Osteoblast (primary cell): Measurements from ENCODE around the gene DGKB. TPM values are rescaled to one million over a fixed set of nuclear protein-coding genes. Genes with fewer than 3 reads are reported as not detected.
A peak's percentile ranks its signal among the peaks of the same experiment; 100 is the strongest.

Source experiments
- DNase-seq: peaks from one replicate; pipeline ENCODE4 v3.0.0; 2011; ENCODE audit warnings: low spot score, mixed read lengths; ENCODE audit not compliant: insufficient read length; ENCODE audit errors: missing footprints
- H2AFZ ChIP-seq: 2 replicates; pipeline ENCODE4 v1.6.0; 2011; ENCODE audit warnings: mild to moderate bottlenecking, low read length
- H3K27ac ChIP-seq: 2 replicates; pipeline ENCODE4 v1.5.1; 2011; ENCODE audit warnings: mild to moderate bottlenecking, low read depth, low read length, moderate library complexity
- H3K27me3 ChIP-seq: 2 replicates; pipeline ENCODE4 v1.6.0; 2012; ENCODE audit warnings: mild to moderate bottlenecking, control low read depth, inconsistent platforms, low read length, moderate library complexity; ENCODE audit not compliant: insufficient read depth
- H3K36me3 ChIP-seq: 2 replicates; pipeline ENCODE4 v1.5.1; 2011; ENCODE audit warnings: mild to moderate bottlenecking, low read length, control low read depth, moderate library complexity; ENCODE audit not compliant: insufficient read depth
- H3K4me1 ChIP-seq: 2 replicates; pipeline ENCODE4 v1.5.1; 2011; ENCODE audit warnings: mild to moderate bottlenecking, low read length, control low read depth, moderate library complexity; ENCODE audit not compliant: insufficient read depth
- H3K4me2 ChIP-seq: 2 replicates; pipeline ENCODE4 v1.6.0; 2011; ENCODE audit warnings: mild to moderate bottlenecking, low read length; ENCODE audit not compliant: insufficient read depth
- H3K4me3 ChIP-seq: fragments of 200-600 bp; sonication (generic); 3 replicates; pipeline ENCODE4 v1.5.1; 2012; ENCODE audit warnings: mild to moderate bottlenecking, low read length, inconsistent platforms; ENCODE audit not compliant: insufficient read depth
- H3K79me2 ChIP-seq: 2 replicates; pipeline ENCODE4 v1.6.0; 2012; ENCODE audit warnings: mild to moderate bottlenecking, low read length, control low read depth, inconsistent platforms; ENCODE audit not compliant: insufficient read depth
- H3K9me3 ChIP-seq: 2 replicates; pipeline ENCODE4 v1.5.1; 2011; ENCODE audit warnings: low read depth, low read length, control low read depth
- H4K20me1 ChIP-seq: 2 replicates; pipeline ENCODE4 v1.6.0; 2012; ENCODE audit warnings: mild to moderate bottlenecking, low read length, control low read depth; ENCODE audit not compliant: insufficient read depth
- total RNA-seq: library from RNA; depleted of rRNA; stranded (reverse); fragments of >200 nt; gene quantifications from 2 replicates; pipeline ENCODE4 v1.2.3, GENCODE V29; 2012
- TF ChIP-seq, protein P1 (sequence below): IDR thresholded peaks from 2 replicates; pipeline ENCODE4 v1.5.1; 2011; ENCODE audit warnings: mild to moderate bottlenecking, low read depth, low read length, moderate library complexity; ENCODE audit errors: extremely low read depth

The DGKB gene
- total RNA-seq, 1 donor = 1.1 TPM

DNA sequence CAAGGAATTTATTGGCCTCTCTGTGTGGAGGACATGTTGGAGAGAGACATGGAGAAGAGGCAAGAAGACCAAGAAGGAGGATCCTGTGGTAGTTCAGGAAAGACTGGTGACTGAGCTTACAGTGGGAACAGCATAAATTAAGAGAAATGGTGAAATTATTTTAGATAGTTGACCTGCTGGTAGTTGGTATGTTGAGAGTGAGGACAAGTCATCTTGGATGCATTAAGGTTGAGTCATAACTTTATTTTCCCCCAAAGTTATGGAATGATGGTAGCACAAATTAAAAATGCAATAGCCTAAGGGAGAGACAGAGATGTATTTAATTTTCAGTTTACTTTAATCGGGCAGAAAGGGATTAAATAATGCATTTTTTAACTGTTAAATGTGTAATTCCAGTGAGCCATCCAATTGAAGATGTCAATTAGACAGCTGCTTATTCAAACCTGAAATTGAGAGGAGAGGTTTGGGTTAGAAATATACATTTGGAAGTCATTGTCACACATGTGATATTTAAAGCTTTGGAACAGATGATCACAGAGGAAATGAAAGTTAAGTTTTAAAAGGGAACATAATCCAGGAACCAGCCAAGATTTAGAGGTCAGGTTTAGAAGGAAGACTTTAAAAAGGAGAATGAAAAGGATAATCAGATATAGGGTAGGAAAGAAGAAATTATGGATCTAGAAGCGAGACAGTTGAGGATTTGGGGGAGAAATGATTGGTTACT is 80.6 kb downstream of the DGKB start:
- Histone ChIP-seq H3K9me3 (no peaks in the 10 kb centered on the region), H3K27ac (peak overlapping the region; percentile 47), H4K20me1 (no peaks in the 10 kb centered on the region), H3K27me3 (no peaks in the 10 kb centered on the region), H3K4me3 (no peak overlapping the region), H2AFZ (peak overlapping the region; percentile 5), H3K4me2 (peak overlapping the region; percentile 25), H3K36me3 (no peaks in the 10 kb centered on the region), H3K4me1 (peaks cover 12% of the 10 kb centered on the region), H3K79me2 (no peaks in the 10 kb centered on the region)
- TF ChIP-seq, protein P1, sequence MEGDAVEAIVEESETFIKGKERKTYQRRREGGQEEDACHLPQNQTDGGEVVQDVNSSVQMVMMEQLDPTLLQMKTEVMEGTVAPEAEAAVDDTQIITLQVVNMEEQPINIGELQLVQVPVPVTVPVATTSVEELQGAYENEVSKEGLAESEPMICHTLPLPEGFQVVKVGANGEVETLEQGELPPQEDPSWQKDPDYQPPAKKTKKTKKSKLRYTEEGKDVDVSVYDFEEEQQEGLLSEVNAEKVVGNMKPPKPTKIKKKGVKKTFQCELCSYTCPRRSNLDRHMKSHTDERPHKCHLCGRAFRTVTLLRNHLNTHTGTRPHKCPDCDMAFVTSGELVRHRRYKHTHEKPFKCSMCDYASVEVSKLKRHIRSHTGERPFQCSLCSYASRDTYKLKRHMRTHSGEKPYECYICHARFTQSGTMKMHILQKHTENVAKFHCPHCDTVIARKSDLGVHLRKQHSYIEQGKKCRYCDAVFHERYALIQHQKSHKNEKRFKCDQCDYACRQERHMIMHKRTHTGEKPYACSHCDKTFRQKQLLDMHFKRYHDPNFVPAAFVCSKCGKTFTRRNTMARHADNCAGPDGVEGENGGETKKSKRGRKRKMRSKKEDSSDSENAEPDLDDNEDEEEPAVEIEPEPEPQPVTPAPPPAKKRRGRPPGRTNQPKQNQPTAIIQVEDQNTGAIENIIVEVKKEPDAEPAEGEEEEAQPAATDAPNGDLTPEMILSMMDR = no peak
- DNase-seq = no peak

DNA sequence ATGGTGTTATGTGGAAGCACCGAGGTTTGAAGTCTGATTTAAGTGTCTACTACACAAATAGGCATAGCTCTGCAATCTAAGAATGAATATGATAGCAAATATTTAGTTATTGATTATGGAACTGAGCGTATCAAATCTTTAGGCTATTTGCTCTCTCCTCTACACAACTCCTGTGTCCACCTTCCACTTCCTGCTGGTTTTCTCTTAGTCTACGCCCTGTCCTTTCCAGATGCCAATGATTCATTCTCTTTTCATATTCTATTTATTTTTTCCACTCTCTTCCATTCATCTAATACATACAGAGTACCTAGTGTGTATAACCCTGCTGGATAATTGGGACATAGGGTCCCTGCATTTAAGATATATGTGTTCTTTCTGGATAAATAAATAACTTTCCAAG is 83.7 kb downstream of the DGKB start:
- no peaks in the 10 kb centered on the region for H3K9me3 ChIP-seq
- no peaks in the 10 kb centered on the region for H3K79me2 ChIP-seq
- no peaks in the 10 kb centered on the region for H3K27me3 ChIP-seq
- no peak for DNase-seq
- H4K20me1 ChIP-seq = no peaks in the 10 kb centered on the region
- H2AFZ ChIP-seq = peak overlapping the region; percentile 63
- H3K4me2 ChIP-seq = no peak overlapping the region
- H3K27ac ChIP-seq = no peak overlapping the region
- no peaks in the 10 kb centered on the region for H3K36me3 ChIP-seq
- TF ChIP-seq, protein P1 = no peak
- peaks cover 12% of the 10 kb centered on the region for H3K4me1 ChIP-seq
- H3K4me3 ChIP-seq = no peak overlapping the region

DNA sequence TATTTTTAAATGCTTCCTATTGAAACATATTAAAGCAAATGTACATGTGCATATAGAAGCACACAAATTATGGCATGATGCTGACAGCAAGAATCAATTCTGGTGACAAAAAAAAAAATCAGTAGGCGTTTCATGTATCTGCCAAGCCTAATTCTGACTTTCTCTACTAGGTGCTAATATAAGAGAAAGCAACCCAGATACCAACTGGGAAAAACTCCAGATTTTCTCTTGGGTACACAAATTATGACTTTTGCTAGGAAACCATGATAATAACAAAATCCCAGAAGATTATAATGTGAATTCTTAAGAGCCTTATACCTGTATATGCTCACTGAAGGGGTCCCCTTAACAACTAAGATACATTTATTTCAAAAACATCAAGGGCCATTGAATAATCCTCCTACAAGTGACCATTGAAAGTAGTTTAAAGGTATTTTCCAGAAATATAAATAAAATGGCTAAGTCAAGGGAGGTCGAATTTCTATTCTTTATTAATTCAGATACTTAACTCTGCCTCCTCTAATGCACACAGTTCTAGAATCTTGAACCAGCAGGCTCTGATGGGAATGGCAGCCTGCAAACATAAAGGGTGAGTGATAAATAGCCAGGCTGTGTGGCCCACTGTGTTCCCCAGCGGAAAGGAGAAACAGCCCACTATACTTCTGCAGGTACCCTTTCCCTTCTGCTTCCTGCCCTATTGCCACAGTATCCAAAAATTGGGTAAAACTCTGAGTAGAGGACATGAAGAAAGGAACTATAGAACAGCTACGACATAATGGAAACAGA is 84.5 kb downstream of the DGKB start:
- H3K27ac ChIP-seq = no peak overlapping the region
- peaks cover 12% of the 10 kb centered on the region for H3K4me1 ChIP-seq
- no peak overlapping the region for H3K4me2 ChIP-seq
- DNase-seq = no peak
- H3K9me3 ChIP-seq = no peaks in the 10 kb centered on the region
- H2AFZ ChIP-seq = no peak overlapping the region
- H3K4me3 ChIP-seq = no peak overlapping the region
- H4K20me1 ChIP-seq = no peaks in the 10 kb centered on the region
- no peaks in the 10 kb centered on the region for H3K27me3 ChIP-seq
- H3K79me2 ChIP-seq = no peaks in the 10 kb centered on the region
- H3K36me3 ChIP-seq = no peaks in the 10 kb centered on the region
- TF ChIP-seq, protein P1 = no peak

DNA sequence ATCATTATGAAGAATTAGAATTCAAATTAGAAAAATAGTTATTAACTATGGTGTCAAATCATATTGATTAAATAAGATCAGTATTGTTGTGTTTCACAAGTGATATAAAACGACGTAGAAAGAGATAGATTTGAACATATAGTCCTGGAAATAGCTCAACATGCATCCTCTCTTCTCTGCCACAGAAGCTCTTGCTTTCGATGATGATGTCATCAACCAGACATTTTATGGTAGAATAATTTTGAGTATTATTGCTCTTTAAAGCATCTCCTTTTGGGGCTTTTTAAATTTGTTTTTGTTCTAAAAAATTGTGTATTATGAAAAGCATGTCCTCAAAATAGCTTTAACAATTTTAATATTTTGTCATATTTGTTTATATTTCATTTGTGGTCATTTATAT is 95.0 kb downstream of the DGKB start:
- no peak overlapping the region for H3K4me2 ChIP-seq
- DNase-seq = no peak
- H4K20me1 ChIP-seq = no peaks in the 10 kb centered on the region
- H3K79me2 ChIP-seq = no peaks in the 10 kb centered on the region
- H3K27ac ChIP-seq = peak overlapping the region; percentile 37
- TF ChIP-seq, protein P1 = no peak
- H3K9me3 ChIP-seq = no peaks in the 10 kb centered on the region
- H3K27me3 ChIP-seq = no peaks in the 10 kb centered on the region
- H2AFZ ChIP-seq = no peak overlapping the region
- no peaks in the 10 kb centered on the region for H3K36me3 ChIP-seq
- H3K4me1 ChIP-seq = peaks cover 4% of the 10 kb centered on the region
- H3K4me3 ChIP-seq = no peak overlapping the region
